ENCODE data around the gene CCL13. TPM values are rescaled to one million over a fixed set of nuclear protein-coding genes. Genes with fewer than 3 reads are reported as not detected.

The CCL13 gene
- total RNA-seq, 1 donor from 2014 or later = not detected

DNA sequence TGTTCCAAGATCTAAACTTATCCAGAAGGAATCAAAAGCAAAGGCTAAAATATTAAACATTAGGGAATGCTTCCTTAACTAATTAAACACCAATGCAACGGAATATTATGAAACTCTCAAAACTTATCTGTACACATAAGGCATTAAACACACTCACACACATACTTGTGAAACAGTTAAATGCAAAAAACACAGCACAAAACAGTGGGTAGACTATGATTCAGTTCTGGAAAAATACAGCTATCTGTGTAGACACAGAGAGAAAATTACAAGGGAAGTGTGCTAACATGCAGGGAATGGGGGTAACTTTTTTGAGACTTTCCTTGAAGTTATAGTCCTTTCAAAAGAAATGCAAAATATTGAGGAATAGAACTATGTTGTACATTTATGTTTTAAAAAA, 43.4 kb downstream of the CCL13 start:
- no peak overlapping the region for H3K27ac Mint-ChIP-seq
- no peak for DNase-seq (ENCODE audit: extremely low spot score, unreplicated experiment)
- no peak overlapping the region for H3K4me3 Mint-ChIP-seq
- TF ChIP-seq, protein P1, sequence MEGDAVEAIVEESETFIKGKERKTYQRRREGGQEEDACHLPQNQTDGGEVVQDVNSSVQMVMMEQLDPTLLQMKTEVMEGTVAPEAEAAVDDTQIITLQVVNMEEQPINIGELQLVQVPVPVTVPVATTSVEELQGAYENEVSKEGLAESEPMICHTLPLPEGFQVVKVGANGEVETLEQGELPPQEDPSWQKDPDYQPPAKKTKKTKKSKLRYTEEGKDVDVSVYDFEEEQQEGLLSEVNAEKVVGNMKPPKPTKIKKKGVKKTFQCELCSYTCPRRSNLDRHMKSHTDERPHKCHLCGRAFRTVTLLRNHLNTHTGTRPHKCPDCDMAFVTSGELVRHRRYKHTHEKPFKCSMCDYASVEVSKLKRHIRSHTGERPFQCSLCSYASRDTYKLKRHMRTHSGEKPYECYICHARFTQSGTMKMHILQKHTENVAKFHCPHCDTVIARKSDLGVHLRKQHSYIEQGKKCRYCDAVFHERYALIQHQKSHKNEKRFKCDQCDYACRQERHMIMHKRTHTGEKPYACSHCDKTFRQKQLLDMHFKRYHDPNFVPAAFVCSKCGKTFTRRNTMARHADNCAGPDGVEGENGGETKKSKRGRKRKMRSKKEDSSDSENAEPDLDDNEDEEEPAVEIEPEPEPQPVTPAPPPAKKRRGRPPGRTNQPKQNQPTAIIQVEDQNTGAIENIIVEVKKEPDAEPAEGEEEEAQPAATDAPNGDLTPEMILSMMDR (conservative IDR thresholded peaks at IDR 0.05) = no peak
- H3K9me3 Mint-ChIP-seq = no peaks in the 10 kb centered on the region
- no peaks in the 10 kb centered on the region for H3K4me1 Mint-ChIP-seq (ENCODE audit: unreplicated experiment)
- no peaks in the 10 kb centered on the region for H3K36me3 Mint-ChIP-seq
- H3K27me3 Mint-ChIP-seq = peaks cover 24% of the 10 kb centered on the region

DNA sequence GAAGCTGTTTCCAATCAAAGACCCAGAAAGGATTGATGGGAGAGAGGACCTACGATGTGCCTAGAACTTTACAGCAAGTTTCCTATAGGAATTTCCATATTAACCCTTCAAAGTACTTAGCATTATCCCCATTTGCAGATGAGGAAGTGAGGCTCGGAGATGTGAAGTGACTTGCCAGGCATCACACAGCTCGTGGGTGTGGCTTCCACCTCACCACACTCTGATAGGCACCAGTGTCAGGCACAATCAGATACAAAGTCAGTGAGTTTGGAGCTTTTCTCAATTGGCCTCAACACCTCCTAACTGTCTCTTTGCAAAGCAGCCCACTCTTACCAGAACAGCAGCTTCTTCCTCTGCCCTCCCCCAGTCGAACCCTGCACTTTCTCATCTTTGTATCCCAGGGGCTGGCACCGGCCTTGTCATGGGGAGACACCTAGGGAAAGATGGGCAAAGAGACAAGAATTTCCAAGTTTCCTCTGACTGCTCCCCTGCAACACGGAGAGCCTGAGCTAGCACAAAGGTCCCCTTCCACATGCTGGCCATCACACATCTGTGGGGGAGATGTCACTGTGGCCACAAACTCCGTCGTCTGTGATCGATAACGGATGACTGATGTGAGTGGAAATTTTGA, 44.1 kb downstream of the CCL13 start:
- Mint-ChIP-seq H3K9me3 (no peaks in the 10 kb centered on the region), H3K27ac (no peak overlapping the region), H3K4me1 (ENCODE audit: unreplicated experiment) (no peaks in the 10 kb centered on the region), H3K4me3 (no peak overlapping the region), H3K27me3 (peaks cover 20% of the 10 kb centered on the region), H3K36me3 (no peaks in the 10 kb centered on the region)
- TF ChIP-seq, protein P1 (conservative IDR thresholded peaks at IDR 0.05) = no peak
- DNase-seq (ENCODE audit: extremely low spot score, unreplicated experiment) = no peak

DNA sequence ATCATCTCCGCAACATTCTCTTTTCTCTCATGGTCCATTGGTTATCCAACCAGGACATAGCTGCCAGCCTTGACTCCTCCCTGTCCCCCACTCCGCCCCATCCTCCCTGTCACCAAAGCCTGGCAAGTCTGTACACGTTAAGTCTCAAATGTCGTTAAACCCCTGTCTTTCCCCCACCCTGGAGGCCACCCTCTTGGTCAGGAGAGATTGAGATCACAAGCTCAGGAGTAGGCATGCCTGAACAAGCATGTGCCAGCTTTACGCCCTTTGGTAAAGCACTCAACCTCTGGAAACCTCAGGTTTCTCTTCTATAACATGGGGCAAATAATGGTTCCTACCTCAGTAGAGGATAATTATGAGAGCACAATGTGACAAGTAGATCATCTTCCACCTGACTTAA, 44.9 kb downstream of the CCL13 start:
- Mint-ChIP-seq H3K36me3 (no peaks in the 10 kb centered on the region), H3K4me1 (ENCODE audit: unreplicated experiment) (no peaks in the 10 kb centered on the region), H3K4me3 (no peak overlapping the region), H3K9me3 (no peaks in the 10 kb centered on the region), H3K27ac (no peak overlapping the region), H3K27me3 (peaks cover 18% of the 10 kb centered on the region)
- no peak for DNase-seq (ENCODE audit: extremely low spot score, unreplicated experiment)
- TF ChIP-seq, protein P1 (conservative IDR thresholded peaks at IDR 0.05) = no peak

DNA sequence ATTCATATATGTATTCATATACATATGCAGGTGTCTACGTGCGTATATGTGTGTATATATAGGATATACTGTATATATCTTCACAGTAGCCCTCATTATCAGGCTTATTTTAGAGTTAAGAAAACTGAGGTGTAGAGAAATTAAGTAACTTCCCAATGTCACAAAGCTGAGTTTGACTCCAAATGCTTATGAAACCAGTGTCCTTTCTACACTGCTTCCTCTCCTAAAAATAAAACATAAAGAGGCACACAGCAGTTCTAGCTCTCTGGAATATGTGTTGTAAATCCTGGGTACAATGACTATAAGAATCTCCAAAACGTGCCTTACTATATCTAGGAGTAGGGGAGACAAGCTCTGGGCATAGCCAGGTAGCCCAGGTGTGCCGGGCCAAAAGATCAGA, 46.7 kb downstream of the CCL13 start:
- Mint-ChIP-seq H3K36me3 (no peaks in the 10 kb centered on the region), H3K9me3 (no peaks in the 10 kb centered on the region), H3K27me3 (peaks cover 24% of the 10 kb centered on the region), H3K27ac (no peak overlapping the region), H3K4me3 (no peak overlapping the region), H3K4me1 (ENCODE audit: unreplicated experiment) (no peaks in the 10 kb centered on the region)
- TF ChIP-seq, protein P1 (conservative IDR thresholded peaks at IDR 0.05) = no peak
- no peak for DNase-seq (ENCODE audit: extremely low spot score, unreplicated experiment)

GRCh38 chr17:34406226-34406625, 49.9 kb downstream of the CCL13 start:
- TF ChIP-seq, protein P1 (conservative IDR thresholded peaks at IDR 0.05) = no peak
- Mint-ChIP-seq H3K4me3 (no peak overlapping the region), H3K27me3 (peaks cover 45% of the 10 kb centered on the region), H3K9me3 (no peaks in the 10 kb centered on the region), H3K4me1 (ENCODE audit: unreplicated experiment) (no peaks in the 10 kb centered on the region), H3K27ac (no peak overlapping the region), H3K36me3 (no peaks in the 10 kb centered on the region)
- DNase-seq (ENCODE audit: extremely low spot score, unreplicated experiment) = no peak

Other genes with a start within 250 kb of the CCL13 start
- 3.4 and 20.0 TPM in 2 replicates for gene CCL2, start 101.2 kb upstream of the CCL13 start, total RNA-seq (ENCODE audit: low replicate concordance)
- not detected in 2 replicates for gene CCL7, start 86.3 kb upstream of the CCL13 start, total RNA-seq (ENCODE audit: low replicate concordance)
- gene CCL11, start 70.7 kb upstream of the CCL13 start, total RNA-seq (ENCODE audit: low replicate concordance) = not detected in 2 replicates
- gene CCL8, start 37.0 kb upstream of the CCL13 start, total RNA-seq (ENCODE audit: low replicate concordance) = not detected in 2 replicates
- gene CCL1, start 6.8 kb downstream of the CCL13 start, total RNA-seq (ENCODE audit: low replicate concordance) = not detected in 2 replicates
- gene TMEM132E, start 223.1 kb downstream of the CCL13 start, total RNA-seq (ENCODE audit: low replicate concordance) = 0.92 and 1.2 TPM in 2 replicates